Stimulated activated CD8-positive, alpha-beta memory T cell treated with anti-CD3 and anti-CD28 coated beads, Interleukin-15, amount 100 ng/mL, for 48 hours (primary cell): ENCODE results near the gene ITPKA.
"Not testable (repeated sequence)": the region's sequence is repeated elsewhere in the genome, so short reads cannot be mapped to it uniquely, and the experiment has no call there.

Experiments
- DNase-seq, 2 donors: peaks; one replicate each; pipeline ENCODE4 v3.0.0-alpha.2; 2020; ENCODE audit warnings: low read depth in 2 of 2

The ITPKA gene

DNA sequence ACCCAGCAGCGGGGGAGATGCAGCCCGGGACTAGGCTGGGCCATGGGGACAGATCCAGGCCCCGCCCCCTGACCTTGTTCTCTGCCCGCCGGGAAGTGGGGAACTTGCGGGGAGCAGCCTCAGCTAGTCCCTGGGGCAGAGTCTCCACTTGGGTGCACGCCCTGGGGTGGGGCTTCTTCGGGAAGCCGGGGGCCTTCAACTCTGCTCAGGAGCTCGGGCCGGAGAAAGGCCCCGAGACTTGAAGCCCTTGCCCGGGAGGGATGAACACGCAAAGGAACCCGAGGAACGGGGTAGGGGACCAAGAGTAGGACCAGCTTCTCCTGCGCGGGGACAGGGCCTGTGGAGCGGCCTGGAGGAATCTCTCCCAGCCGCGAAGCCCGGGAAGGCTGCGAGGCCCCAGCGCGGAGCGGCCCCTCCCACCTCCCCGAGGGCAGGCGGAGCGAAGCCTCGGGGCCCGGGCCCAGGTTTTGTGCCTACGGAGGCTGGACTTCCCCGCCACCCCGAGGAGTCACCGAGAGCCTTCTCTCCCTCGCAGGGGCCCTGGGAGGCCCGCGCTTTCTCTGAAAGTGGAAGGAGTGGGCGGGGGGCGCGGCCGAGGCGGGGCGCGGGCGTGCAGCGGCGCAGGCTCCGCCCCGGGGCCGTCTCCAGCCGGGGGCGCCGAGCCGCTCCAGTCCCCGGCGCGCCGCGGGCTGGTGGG is at the start of gene ITPKA:
TSS of gene ITPKA (plus strand) at position 670 of the 697 bp plus-strand sequence. CDS start 54 bp downstream, outside the sequence.
- DNase-seq, result peak; percentile 84 to 88

DNA sequence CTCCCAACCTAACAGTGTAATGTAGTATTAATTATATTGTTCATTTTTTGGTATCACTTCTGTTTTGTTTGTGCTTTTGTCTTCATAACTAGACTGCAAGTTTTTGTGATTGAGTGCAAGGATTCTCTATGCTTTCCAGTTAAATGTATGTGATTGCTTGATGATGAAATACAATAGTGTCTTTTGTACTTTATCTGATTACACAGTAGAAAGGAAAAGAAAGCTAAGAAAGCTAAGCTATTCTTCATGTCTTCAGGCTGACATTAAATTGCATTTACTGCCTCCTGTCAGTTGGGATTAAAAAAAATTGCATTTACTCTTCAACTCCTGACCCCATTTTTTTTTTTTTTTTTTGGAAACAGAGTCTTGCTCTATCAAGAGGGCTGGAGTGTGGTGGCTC is 48.3 kb upstream of the ITPKA start:
- no peak for DNase-seq

DNA sequence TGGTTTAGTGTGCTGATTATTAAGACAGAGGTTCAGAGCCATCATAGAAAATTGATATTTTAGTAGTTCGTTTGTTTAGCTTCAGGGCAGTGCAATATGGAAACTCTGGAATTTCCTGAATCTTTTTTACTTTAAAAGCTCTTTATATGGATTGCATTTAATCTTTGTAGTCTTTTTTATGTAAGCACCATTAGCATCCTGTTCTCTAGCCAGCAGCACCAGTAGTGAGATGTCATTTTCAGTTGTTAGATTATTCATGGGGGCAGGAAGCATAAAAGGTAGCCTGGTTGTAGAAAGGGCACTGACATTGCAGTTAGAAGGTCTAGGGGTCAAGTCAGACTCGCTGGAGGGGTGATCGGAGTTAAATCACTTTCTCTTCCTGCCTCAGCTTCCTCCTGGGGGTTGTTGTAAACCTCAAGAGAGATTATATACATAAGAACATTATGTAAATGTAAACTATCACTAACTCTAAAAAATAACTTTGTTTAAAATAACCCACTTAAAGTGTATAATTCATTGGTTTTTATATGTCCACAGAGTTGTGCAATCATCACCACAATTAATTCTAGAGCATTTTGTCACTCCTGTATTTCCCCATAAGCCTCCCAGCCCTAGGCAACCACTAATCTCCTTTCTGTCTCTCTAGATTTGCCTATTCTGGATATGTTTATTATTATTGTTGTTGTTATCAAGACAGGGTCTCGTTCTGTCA is 31.4 kb upstream of the ITPKA start:
- DNase-seq, result no peak

DNA sequence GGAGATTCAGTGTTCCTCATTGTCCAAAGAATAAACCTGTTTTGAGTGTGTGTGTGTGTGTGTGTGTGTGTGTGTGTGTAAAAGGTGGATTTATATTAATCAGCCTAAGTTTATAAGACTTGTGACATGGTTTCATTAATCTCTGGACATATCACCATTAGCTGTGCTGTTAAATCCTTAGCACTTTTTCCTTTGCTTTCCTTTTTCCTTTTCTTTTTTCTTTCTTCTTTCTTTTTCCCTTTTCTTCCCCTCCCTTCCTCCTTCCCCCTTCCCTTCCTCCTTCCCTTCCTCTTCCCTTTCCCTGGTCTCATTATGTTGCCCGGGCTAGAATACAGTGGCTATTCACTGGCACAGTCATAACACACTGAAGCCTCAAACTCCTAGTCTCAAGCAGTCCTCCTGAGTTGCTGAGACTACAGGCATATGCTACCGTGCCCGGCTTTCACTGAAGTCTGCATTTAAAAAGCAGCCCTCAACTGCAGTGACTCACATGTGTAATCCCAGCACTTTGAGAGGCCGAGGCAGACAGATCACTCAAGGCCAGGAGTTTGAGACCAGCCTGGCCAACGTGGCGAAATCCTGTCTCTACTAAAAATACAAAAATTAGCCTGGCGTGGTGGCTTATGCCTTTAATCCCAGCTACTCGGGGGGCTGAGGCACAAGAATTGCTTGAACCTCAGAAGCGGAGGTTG is 28.6 kb upstream of the ITPKA start:
- DNase-seq, result no peak

DNA sequence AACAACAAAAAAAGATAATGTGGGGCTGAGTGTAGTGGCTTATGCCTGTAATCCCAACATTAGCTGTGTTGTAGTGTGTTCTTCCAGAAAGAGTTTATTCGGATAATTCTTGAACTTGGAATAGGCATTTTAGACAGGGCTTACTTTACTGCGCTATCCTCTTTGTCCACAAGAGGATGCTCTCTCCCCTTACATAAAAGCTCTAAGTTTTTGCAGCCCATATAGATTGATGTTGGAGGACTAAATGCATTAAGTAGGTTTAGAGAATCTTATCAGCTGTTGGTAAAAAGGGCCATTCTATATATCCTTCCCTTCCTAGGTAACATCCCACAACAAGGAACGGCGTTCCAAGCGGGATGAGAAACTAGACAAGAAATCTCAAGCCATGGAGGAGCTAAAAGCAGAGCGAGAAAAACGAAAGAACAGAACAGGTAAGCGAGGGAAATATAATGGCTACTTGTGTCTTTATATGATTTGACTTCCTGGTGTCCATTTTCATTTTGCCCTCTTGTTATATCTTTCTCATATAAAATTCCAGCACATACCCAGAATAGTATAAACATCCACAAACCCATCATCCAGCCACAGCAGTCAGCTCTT is 27.8 kb upstream of the ITPKA start:
- DNase-seq, result no peak

DNA sequence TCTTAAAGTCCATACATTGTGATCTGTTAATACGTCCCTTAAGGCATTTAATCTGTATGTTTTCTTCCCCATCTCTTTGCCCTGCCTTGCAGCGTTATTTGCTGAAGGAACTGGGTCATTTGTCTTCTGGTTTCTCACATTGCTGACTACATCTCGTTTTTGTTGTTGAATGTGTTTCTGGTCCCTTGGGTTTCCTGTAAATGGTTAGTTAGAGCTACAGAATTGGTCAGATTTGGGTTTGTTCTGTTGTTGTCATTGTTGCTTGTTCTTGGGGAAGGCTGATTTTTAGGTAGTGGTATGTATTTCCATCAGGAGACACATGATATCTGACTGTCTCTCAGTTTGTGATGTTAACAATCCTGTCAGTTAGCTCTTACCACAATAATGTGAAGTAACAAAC is 27.0 kb upstream of the ITPKA start:
- DNase-seq, result no peak

DNA sequence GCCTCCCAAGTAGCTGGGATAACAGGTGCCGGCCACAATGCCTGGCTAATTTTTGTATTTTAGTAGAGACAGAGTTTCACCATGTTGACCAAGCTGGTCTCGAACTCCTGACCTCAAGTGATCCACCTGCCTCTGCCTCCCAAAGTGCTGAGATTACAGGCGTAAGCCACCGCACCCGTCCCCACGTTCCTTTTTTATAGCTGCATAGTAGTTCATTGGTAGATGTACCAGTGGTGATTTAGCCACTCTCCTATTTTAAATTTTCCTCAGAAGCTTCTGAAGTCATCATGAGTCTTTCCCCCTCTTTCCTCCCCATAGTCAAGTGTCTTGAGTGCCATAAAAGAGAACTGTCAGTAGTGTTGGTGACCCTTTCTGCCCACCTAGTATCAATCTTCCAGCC is 24.0 kb upstream of the ITPKA start:
- not testable (repeated sequence) for DNase-seq

DNA sequence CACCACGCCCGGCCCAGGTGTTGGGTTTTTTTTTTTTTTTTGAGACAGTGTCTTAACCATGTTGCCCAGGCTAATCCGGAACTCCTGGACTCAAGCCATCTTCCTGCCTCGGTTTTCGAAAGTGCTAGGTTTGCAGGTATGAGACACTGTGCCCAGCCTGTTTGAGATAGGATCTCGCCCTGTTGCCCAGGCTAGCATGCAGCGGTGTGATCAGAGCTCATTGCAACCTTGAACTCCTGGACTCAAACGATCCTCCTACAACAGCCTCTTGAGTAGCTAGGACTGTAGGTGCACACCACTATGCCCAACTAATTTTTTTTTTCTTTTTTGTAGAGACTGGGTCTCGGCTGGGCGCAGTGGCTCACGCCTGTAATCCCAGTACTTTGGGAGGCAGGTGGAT is 20.3 kb upstream of the ITPKA start:
- no peak for DNase-seq

DNA sequence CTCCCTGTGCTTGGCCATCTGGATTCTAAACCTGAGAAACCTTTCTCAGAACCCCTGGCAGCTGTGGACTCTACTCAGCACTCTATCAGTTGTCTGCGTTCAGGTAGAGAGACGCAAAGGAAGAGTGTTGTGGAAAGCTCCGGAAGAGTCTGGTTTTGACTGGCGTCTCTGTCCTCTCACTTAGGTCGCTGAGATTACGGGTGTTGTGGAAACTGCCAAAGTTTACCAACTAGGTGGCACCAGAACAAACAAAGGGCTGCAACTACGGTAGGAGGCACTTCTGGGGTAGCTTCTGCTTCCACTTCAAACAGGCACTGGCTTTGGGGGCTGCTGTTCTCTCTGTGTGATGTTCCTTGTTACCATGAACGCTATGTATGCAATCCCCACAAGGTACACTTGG is 19.2 kb upstream of the ITPKA start:
- DNase-seq, result no peak

DNA sequence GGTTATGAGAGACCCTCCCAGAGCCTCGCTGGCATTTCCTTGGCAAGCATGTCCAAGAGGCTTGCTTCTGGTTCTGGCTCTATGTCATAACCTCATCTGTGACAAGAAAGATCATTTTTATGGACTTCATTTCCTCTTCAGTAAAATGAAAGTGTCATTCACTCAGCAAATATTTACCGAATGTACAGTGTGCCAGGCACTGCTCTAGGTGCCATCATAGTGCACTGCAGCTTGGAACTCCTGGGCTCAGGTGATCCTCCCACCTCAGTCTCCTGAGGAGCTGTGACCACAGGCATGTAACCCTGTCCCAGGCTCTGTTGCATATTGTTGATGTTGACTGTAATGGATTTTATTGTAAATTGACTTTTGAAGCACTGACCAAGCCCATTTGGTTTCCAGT is 18.7 kb upstream of the ITPKA start:
- DNase-seq, result no peak

DNA sequence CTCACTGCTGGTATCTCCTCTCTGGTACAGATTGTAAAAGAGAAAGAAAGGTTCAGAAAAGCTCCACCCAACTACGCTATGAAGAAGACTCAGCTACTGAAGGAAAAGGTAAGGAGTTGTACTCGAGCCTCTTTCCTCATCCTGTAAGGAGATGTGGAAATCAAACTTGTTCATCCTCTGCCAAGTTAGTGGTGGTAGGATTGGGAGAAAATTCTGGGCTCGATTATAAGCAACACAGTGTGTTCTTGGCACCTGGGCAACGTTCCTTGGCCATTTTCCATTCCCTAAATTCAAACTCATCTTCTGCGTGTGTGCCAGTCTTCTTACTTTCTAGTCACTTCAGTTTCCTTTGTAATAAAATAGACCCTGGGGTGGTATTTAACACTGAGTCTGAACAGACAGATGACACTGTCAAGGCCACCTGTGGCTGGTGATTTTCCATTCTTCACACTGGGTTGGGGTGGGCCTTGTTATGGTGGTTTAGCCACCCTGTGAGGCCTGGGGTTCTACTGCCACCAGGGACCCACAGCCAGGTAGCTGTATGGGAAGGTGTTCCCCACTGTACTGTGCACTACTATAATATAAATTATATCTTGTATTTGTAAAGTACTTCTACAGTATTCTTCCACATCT is 17.1 kb upstream of the ITPKA start:
- DNase-seq, result no peak

DNA sequence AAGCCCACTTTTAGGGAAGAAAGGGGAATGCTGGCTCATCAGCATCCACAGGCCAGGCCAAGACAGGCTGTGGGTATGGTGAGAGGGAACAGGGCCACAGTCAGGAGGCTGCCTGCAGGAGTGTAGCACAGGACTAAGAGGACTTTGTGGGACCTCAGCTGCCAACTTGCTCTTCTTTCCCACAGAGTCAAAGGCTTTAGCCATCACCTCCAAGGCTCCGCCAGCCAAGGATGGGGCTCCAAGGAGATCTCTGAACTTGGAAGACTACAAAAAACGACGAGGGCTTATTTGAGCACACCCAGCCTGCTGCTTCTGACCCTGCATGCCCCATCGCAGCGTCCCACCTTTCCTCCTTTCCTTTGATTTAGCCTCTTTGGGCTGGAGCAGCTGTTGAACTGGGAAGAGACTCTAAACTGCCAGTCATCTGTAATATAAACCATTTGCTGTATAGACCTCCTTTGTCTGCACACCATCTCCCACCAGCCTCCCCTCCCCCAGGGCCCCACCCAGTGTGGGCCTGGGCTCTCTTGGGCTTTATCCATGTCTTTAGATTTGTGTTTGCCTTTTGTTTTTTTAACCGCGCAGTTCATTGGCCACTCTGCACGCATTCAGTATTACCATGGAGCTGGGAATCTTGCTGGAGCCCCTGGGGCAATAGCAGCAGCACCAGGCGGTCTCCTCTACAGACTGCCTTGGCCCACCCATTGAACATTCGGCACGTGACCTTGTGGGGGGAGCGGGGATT is 13.1 kb upstream of the ITPKA start:
- DNase-seq, result no peak

DNA sequence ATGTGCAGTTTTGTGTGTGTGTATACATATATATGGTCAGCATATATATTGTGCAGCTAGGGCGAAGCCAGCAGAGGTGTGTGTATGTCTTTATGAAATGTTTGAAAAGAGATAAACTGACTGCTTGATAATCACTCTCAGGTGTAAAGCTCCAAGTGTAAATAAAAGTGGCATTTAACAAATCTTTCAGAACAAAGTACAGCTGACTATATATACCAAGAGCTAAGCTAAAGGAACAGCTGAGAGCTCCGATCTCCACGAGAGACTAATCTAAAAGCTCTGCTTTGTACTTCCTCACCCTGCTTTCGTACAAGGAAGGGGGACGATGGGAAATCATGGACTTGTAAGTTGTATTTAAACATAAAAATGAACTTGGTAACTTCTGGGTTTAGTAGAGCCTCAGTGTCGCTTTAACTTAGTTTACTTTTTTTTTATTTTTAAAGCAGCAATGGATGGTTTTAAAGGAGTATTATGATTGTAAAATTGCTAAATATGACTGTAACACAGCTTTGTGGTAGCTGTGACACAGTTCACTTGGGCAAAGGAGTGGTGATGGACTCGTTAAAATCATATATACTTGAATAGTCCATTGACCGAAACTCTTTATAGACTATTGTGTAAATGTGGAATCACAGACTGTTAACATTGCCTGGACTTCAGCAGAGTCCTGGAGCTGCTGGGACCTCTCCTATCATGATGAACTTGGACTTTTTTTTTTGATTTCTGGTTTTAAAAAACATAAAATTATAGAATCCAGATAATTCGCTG is 11.4 kb upstream of the ITPKA start:
- no peak for DNase-seq

DNA sequence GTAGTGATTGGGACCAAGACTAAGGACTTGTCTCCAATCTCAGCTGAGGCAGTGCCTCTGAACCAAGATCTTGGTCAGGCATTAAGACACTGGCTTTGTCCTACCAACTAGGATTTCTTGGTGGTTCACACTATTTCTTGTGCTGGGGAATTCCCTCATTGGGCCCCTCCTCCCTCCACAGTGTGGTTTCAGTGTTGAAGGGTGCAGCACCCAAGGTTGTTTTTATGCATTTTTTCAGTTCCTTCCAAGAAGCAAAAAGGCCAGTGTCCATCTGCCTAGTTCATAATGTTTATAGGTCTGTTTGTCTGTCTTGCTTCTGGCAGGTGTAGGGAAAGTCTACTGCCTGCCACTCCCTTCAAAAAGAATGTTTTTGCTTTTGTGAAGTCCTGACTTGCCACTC is 10.6 kb upstream of the ITPKA start:
- DNase-seq, result no peak

DNA sequence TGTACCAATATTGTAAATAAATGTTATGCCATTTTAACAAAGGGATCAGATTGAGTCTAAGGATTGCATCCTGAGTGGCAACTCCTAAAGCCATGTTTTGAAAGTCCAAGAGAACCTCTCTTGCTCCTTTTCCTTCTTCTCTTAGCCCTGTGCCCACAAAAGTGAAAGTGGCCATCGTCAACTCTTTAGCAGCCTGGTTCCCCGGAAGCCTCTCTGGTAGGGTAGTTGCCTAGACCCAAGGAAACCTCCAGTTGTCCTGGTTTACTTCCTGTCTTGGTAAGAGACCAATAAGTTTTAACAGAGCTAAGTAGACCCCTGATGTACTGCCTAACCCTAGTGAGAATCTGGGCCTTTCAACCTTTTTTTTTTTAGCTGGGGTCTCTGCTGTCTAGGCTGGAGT is 10.2 kb upstream of the ITPKA start:
- no peak for DNase-seq

DNA sequence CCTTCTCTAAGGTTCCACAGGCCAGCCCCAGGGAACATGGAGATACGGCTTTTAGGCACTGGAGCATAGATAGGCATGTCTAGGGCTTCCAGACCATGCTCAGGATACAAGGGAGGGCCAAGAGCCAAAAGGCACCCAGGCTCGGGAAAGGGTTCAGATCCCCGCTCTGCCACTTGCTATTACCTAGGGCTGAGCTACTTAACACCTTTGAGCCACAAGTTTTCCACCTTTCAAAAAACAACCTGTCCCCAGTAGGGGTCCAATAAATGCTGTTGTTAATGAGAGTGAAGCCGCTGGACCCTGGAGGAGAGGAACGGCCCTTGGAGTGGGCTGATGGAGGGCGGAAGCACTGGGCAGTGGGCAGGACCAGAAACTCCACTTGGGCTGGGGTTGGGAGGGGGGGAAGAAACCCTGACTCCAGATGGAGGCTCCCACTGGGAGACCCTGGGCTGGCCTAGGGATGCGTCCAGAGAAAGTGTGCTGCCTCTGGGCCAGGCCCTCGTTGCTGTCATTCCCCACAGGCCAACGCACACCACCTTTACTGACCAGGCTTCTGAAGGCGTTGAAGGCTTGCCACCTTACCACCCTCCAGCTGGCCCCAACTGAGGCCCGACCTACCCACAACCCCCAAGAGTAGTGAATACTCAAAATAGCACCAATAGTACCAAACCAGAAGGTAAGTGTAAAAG is 8.6 kb upstream of the ITPKA start:
- no peak for DNase-seq

DNA sequence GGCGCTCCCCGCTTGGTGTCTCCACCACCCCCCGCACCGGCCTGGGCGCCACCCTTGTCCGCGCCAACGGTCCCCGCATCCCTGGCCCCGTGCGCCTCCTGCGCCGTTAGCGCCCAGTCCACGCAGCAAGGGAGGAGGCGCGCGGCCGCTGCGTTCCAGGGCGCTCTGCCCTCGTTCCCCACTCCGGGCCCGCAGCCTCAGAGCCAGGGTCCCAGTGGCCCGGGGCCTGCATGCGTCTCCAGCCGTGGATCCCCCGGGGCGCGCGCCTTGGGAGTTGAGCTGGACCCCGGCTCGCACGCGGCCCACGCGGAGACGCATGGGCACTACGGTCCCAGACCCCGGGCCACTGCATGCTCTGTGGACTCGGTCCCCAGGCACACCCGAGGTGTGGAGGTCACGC is 7.4 kb upstream of the ITPKA start:
- DNase-seq, result no peak

DNA sequence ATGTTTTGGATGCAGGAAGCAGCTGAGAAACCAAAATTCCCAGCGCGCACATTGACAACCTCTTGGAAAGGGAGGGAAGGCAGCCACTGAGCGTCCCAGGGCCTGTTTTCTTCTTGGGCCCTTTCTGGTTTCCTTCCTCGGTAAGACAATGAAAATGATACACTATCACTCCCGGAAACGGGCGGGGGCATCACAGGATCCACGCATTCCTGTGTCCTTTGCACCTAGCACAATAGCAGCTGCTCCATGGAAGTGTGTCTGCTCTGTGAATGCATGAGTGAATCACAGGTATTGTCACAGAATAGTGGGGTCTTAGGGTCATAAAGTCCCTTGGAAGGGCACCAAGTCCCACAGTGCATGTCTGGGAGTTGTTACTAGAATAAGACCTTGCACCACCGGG is 6.3 kb upstream of the ITPKA start:
- DNase-seq, result no peak

DNA sequence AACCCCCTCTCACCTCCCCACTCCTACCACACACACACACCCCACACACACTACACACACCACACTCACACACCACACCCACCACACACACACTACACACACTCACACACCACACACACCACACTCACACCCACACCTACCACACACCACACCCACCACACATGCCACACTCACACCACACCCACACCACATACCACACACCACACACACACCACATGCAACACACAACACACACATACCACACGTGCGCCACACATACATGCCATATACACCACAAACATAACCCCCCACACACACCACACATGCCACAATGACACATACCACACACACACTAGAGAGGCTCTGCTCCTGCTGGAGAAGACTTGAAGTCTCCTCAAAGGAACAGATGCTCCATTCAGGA is 5.9 kb upstream of the ITPKA start:
- no peak for DNase-seq

DNA sequence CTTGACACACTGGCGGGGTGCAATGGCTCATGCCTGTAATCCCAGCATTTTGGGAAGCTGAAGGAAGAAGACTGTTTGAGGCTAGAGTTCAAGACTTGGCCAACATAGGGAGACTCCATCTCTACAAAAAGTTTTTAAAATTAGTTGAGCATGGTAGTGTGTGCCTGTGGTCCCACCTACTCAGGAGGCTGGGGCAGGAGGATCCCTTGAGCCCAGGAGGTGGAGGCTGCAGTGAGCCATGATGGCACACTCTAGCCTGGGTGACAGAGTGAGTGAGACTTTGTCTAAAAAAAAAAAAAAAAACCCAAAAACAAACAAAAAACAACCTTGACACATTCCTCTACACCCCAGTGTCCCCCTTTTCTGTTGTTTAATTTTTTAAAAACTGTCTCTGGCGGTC is 4.0 kb upstream of the ITPKA start:
- DNase-seq, result no peak
